ENCODE measurements around the gene TSHR.

DNA sequence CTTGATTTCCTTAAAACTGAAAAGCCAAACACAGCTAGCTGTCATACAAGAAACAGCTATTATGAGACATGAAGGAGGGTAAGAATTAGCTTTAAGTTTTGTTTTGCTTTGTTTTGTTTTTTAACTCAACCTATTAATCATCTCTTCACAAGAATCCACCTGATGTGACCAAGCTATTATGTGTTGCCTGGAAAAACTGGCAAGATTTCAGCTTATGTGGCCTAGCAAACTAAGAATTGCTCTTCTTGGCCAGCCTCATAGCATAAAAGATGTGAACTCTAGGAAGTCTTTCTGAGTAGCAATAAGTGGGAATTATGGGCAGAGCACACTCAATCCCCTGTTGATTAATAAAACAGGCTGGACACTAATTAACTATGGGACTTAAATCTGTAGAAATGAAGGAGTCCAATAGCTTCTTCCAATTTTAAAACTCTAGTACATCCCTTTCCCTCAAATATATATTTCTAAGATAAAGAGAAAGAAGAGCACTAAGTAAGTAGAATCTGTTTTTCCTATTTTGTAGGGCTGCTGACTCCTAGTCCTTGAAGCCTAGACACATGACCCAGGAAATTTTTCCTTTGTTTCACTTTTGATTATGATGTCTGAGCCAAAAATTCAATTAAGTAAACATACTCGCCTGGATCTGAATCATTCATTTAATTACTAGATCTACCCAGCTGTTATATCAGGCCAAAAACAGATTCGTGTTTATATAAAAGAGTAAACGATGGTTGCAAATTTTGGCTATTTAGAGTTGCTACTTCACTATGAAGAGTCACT, 189.6 kb downstream of the TSHR start:
- TF ChIP-seq, protein P1, sequence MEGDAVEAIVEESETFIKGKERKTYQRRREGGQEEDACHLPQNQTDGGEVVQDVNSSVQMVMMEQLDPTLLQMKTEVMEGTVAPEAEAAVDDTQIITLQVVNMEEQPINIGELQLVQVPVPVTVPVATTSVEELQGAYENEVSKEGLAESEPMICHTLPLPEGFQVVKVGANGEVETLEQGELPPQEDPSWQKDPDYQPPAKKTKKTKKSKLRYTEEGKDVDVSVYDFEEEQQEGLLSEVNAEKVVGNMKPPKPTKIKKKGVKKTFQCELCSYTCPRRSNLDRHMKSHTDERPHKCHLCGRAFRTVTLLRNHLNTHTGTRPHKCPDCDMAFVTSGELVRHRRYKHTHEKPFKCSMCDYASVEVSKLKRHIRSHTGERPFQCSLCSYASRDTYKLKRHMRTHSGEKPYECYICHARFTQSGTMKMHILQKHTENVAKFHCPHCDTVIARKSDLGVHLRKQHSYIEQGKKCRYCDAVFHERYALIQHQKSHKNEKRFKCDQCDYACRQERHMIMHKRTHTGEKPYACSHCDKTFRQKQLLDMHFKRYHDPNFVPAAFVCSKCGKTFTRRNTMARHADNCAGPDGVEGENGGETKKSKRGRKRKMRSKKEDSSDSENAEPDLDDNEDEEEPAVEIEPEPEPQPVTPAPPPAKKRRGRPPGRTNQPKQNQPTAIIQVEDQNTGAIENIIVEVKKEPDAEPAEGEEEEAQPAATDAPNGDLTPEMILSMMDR (conservative IDR thresholded peaks at IDR 0.05; ENCODE audit: low read depth in 2 of 2), result no peak
- TF ChIP-seq JUNB (IDR thresholded peaks at IDR 0.05; ENCODE audit: unreplicated experiment), result no peak
- no peak for TF ChIP-seq POLR2AphosphoS5 (IDR thresholded peaks at IDR 0.05; ENCODE audit: low read depth)
- TF ChIP-seq EZH2 (IDR thresholded peaks at IDR 0.05; ENCODE audit: low read depth, unreplicated experiment), result no peak
- TF ChIP-seq EZH2phosphoT487 (IDR thresholded peaks at IDR 0.05; ENCODE audit: unreplicated experiment), result no peak
- TF ChIP-seq NANOG (IDR thresholded peaks at IDR 0.05; ENCODE audit: borderline replicate concordance), result no peak
- TF ChIP-seq, protein P2, sequence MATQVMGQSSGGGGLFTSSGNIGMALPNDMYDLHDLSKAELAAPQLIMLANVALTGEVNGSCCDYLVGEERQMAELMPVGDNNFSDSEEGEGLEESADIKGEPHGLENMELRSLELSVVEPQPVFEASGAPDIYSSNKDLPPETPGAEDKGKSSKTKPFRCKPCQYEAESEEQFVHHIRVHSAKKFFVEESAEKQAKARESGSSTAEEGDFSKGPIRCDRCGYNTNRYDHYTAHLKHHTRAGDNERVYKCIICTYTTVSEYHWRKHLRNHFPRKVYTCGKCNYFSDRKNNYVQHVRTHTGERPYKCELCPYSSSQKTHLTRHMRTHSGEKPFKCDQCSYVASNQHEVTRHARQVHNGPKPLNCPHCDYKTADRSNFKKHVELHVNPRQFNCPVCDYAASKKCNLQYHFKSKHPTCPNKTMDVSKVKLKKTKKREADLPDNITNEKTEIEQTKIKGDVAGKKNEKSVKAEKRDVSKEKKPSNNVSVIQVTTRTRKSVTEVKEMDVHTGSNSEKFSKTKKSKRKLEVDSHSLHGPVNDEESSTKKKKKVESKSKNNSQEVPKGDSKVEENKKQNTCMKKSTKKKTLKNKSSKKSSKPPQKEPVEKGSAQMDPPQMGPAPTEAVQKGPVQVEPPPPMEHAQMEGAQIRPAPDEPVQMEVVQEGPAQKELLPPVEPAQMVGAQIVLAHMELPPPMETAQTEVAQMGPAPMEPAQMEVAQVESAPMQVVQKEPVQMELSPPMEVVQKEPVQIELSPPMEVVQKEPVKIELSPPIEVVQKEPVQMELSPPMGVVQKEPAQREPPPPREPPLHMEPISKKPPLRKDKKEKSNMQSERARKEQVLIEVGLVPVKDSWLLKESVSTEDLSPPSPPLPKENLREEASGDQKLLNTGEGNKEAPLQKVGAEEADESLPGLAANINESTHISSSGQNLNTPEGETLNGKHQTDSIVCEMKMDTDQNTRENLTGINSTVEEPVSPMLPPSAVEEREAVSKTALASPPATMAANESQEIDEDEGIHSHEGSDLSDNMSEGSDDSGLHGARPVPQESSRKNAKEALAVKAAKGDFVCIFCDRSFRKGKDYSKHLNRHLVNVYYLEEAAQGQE (IDR thresholded peaks at IDR 0.05; ENCODE audit: unreplicated experiment), result no peak
- no peak for TF ChIP-seq CREB1 (CRISPR knock-in tag; IDR thresholded peaks at IDR 0.05; ENCODE audit: low read depth)
- no peak for TF ChIP-seq ZNF114 (CRISPR knock-in tag; IDR thresholded peaks at IDR 0.05)
- no peak for TF ChIP-seq STAT1 (IDR thresholded peaks at IDR 0.05; ENCODE audit: unreplicated experiment)
- TF ChIP-seq, protein P3, sequence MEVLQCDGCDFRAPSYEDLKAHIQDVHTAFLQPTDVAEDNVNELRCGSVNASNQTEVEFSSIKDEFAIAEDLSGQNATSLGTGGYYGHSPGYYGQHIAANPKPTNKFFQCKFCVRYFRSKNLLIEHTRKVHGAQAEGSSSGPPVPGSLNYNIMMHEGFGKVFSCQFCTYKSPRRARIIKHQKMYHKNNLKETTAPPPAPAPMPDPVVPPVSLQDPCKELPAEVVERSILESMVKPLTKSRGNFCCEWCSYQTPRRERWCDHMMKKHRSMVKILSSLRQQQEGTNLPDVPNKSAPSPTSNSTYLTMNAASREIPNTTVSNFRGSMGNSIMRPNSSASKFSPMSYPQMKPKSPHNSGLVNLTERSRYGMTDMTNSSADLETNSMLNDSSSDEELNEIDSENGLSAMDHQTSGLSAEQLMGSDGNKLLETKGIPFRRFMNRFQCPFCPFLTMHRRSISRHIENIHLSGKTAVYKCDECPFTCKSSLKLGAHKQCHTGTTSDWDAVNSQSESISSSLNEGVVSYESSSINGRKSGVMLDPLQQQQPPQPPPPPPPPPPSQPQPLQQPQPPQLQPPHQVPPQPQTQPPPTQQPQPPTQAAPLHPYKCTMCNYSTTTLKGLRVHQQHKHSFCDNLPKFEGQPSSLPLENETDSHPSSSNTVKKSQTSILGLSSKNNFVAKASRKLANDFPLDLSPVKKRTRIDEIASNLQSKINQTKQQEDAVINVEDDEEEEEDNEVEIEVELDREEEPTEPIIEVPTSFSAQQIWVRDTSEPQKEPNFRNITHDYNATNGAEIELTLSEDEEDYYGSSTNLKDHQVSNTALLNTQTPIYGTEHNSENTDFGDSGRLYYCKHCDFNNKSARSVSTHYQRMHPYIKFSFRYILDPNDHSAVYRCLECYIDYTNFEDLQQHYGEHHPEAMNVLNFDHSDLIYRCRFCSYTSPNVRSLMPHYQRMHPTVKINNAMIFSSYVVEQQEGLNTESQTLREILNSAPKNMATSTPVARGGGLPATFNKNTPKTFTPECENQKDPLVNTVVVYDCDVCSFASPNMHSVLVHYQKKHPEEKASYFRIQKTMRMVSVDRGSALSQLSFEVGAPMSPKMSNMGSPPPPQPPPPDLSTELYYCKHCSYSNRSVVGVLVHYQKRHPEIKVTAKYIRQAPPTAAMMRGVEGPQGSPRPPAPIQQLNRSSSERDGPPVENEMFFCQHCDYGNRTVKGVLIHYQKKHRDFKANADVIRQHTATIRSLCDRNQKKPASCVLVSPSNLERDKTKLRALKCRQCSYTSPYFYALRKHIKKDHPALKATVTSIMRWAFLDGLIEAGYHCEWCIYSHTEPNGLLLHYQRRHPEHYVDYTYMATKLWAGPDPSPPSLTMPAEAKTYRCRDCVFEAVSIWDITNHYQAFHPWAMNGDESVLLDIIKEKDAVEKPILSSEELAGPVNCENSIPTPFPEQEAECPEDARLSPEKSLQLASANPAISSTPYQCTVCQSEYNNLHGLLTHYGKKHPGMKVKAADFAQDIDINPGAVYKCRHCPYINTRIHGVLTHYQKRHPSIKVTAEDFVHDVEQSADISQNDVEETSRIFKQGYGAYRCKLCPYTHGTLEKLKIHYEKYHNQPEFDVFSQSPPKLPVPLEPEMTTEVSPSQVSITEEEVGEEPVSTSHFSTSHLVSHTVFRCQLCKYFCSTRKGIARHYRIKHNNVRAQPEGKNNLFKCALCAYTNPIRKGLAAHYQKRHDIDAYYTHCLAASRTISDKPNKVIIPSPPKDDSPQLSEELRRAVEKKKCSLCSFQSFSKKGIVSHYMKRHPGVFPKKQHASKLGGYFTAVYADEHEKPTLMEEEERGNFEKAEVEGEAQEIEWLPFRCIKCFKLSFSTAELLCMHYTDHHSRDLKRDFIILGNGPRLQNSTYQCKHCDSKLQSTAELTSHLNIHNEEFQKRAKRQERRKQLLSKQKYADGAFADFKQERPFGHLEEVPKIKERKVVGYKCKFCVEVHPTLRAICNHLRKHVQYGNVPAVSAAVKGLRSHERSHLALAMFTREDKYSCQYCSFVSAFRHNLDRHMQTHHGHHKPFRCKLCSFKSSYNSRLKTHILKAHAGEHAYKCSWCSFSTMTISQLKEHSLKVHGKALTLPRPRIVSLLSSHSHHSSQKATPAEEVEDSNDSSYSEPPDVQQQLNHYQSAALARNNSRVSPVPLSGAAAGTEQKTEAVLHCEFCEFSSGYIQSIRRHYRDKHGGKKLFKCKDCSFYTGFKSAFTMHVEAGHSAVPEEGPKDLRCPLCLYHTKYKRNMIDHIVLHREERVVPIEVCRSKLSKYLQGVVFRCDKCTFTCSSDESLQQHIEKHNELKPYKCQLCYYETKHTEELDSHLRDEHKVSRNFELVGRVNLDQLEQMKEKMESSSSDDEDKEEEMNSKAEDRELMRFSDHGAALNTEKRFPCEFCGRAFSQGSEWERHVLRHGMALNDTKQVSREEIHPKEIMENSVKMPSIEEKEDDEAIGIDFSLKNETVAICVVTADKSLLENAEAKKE (CRISPR knock-in tag; IDR thresholded peaks at IDR 0.05), result no peak
